Skin epidermis (tissue), 12 donors: ENCODE measurements around the gene DKKL1.
"Not testable (repeated sequence)": the region's sequence is repeated elsewhere in the genome, so short reads cannot be mapped to it uniquely, and the experiment has no call there.

ENCODE experiments used
- H3K27ac ChIP-seq, 21 experiments: fragments of 200-600 bp; sonication (generic) in 11 of 21; one replicate each; pipeline ENCODE4 v1.5.0; 2020; ENCODE audit warnings: mild to moderate bottlenecking in 3 of 21, inconsistent platforms in 2 of 21, moderate library complexity in 2 of 21
- H3K4me3 ChIP-seq, 7 experiments: fragments of 200-600 bp; sonication (generic) in 2 of 7; one replicate each; pipeline ENCODE4 v1.5.0; 2020; ENCODE audit warnings: inconsistent platforms in 2 of 7, mild to moderate bottlenecking in 2 of 7, moderate library complexity in 1 of 7

The DKKL1 gene

DNA sequence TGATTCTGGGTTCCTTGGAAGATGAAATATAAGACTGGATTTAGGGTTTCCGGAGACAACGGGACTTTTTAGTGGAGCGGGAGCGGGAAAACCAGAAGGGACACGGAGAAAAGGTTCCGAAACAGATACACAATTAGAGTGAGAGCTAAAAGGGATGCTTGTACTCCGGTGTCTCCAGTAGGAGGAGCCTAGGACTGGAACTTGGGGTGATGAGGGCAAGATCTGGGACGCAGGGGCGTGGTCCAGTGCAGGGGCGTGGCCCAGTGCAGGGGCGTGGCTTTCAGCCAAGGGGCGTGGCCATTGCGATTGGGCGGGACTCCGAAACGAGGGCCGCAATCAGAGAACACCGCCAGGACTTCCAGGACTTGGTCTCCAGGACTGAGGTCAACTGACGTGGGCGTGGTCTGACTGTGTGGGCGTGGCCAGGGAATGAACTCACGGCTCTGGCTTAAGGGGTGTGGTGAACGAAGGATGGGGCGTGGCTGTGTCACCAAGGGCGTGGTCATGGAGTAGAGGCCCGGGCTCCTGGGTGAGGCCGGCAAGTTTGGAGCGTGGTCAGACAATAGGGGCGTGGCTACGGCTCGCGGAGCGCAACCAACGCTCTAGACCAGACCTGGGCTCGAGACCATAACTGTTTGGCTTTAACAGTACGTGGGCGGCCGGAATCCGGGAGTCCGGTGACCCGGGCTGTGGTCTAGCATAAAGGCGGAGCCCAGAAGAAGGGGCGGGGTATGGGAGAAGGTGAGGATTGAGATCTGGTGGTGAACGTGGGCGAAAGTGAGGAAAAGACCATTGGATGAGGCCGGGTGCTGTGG is at the start of gene DKKL1:
Gene DKKL1 (plus strand): TSS at position 610 of the 815 bp plus-strand sequence. CDS start 122 bp downstream, at position 732.
- H3K27ac ChIP-seq, result peak within 1 kb of the TSS in 20 of 21 experiments; percentile 49 to 94 (median 85)
- peak within 1 kb of the TSS; percentile 40 to 65 (median 55) for H3K4me3 ChIP-seq

GRCh38 chr19:49315111-49315510 is 48.6 kb upstream of the DKKL1 start:
- Histone ChIP-seq H3K27ac (no peak overlapping the region), H3K4me3 (no peak overlapping the region)

- no peak overlapping the region for H3K4me3 ChIP-seq
Measured at GRCh38 chr19:49316284-49316683, 47.4 kb upstream of the DKKL1 start.

GRCh38 chr19:49318296-49318695 is 45.4 kb upstream of the DKKL1 start:
- Histone ChIP-seq H3K27ac (no peak overlapping the region), H3K4me3 (no peak overlapping the region)

More at GRCh38 chr19:49316284-49316683, 47.4 kb upstream of the DKKL1 start:
- no peak overlapping the region for H3K27ac ChIP-seq

GRCh38 chr19:49324801-49325576 is 38.7 kb upstream of the DKKL1 start, which contains the start of gene SLC6A16:
Gene SLC6A16 (minus strand): TSS chr19:49325191. CDS start chr19:49311347, 13,844 bp downstream.
- H3K27ac ChIP-seq, result peak within 1 kb of the TSS in 1 of 21 experiments; percentile 20
- no peak within 1 kb of the TSS for H3K4me3 ChIP-seq

DNA sequence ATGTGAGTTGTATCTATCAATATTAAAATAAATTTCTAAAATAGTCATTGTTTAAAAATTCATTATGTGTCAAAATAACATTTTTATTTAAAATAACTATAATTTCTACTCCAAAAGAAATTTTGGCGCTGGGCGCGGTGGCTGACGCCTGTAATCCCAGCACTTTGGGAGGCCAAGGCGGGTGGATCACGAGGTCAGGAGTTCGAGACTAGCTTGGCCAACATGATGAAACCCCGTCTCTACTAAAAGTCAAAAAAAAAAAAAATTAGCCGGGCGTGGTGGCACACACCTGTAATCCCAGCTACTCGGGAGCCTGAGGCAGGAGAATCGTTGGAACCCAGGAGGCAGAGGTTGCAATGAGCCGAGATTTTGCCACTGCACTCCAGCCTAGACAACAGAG is 37.9 kb upstream of the DKKL1 start:
- H3K27ac ChIP-seq, result peak overlapping the region in 1 of 21 experiments; percentile 20
- H3K4me3 ChIP-seq, result not testable (repeated sequence)

- H3K27ac ChIP-seq, result peak overlapping the region in 1 of 21 experiments; percentile 35
- no peak overlapping the region for H3K4me3 ChIP-seq
Measured at GRCh38 chr19:49326165-49326704, 37.4 kb upstream of the DKKL1 start.

GRCh38 chr19:49327878-49328544 is 35.7 kb upstream of the DKKL1 start:
- Histone ChIP-seq H3K27ac (peak overlapping the region in 1 of 21 experiments; percentile 45), H3K4me3 (no peak overlapping the region)

DNA sequence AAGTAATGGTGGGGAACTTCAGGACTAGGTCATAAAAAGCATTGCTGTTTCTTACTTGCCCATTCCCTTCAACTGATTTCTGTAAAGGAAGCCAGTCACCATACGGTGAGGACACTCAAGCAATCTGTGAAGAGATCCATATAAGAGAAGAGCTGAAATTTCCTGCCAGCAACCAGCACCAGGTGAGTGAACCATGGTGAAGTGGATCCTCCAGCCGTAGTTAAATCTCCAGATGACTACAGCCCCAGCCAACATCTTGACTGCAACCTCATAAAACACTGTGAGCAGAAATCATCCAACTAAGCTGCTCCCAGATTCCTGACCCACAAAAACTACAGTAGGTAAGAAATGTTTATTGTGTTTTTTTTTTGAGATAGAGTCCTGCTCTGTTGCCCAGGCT is 34.9 kb upstream of the DKKL1 start:
- peak overlapping the region in 1 of 21 experiments; percentile 45 for H3K27ac ChIP-seq

DNA sequence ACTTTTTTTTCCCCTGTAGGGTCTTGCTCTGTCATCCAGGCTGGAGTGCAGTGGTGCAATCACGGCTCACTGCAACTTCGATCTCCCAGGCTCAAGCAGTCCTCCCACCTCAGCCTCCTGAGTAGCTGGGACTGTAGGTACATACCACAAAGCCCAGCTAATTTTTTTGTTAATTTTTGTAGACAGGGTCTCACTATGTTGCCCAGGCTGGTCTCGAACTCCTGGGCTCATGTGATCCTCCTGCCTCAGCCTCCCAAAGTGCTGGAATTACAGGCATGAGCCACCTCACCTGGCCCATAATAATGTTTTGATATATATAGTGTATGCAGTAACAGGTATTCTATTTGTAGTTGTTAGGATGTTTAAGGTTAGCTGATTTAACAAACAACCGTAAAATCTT is 32.5 kb upstream of the DKKL1 start:
- not testable (repeated sequence) for H3K4me3 ChIP-seq
- peak overlapping the region in 2 of 21 experiments; percentile 0 to 38 for H3K27ac ChIP-seq

More for the DNA sequence above, 34.9 kb upstream of the DKKL1 start:
- H3K4me3 ChIP-seq, result no peak overlapping the region

GRCh38 chr19:49331616-49332055 is 32.0 kb upstream of the DKKL1 start:
- no peak overlapping the region for H3K4me3 ChIP-seq
- H3K27ac ChIP-seq, result peak overlapping the region in 1 of 21 experiments; percentile 38

DNA sequence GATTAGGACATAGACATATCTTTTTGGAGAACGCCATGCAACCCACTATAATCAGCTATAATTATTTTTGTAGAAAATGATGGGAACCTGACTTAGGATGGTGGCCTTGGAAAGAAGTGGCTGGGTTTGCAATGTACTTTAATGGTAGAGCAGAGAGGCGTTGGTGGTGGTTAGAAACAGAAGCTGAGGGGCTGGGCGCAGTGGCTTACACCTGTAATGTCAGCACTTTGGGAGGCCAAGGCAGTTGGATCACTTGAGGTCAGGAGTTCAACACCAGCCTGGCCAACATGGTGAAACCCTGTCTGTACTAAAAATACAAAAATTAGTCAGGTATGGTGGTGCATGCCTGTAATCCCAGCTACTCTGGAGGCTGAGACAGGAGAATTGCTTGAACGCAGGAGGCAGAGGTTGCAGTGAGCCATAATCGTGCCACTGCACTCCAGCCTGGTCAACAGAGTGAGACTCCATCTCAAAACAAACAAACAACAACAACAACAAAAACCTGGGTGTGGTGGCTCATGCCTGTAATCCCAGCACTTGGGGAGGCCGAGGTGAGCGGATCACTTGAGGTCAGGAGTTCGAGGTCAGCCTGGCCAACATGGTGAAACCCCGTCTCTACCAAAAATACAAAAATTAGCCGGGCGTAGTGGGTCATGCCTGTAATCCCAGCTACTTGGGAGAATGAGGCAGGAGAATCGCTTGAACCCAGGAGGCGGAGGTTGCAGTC is 30.8 kb upstream of the DKKL1 start:
- peak overlapping the region in 8 of 21 experiments; percentile 45 to 95 (median 84) for H3K27ac ChIP-seq
- H3K4me3 ChIP-seq, result not testable (repeated sequence)

GRCh38 chr19:49333418-49333805 is 30.3 kb upstream of the DKKL1 start:
- Histone ChIP-seq H3K27ac (peak overlapping the region in 14 of 21 experiments; percentile 6 to 95 (median 73)), H3K4me3 (no peak overlapping the region)

DNA sequence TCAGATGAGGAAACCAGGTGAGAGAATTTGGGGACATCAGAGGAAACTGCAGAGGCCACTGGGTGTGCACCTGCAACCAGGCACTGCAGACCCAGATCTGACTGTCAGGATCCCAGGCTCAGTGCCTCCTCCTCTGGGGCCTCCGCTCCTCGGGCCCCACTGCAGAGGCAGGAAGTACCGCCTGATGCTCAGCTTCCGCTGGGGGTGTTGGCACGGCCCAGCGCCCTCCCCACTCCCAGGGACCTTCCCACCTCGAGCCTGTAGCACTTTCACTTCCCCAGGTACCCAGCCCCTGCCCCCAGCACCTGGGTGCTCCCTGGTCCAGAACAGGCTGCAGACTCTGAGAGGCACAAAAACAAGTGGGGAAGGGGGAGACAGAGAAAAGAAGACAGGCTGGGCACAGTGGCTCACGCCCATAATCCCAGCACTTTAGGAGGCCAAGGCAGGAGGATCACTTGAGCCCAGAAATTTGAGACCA is 29.8 kb upstream of the DKKL1 start:
- no peak overlapping the region for H3K4me3 ChIP-seq
- peak overlapping the region in 15 of 21 experiments; percentile 6 to 95 (median 68) for H3K27ac ChIP-seq

DNA sequence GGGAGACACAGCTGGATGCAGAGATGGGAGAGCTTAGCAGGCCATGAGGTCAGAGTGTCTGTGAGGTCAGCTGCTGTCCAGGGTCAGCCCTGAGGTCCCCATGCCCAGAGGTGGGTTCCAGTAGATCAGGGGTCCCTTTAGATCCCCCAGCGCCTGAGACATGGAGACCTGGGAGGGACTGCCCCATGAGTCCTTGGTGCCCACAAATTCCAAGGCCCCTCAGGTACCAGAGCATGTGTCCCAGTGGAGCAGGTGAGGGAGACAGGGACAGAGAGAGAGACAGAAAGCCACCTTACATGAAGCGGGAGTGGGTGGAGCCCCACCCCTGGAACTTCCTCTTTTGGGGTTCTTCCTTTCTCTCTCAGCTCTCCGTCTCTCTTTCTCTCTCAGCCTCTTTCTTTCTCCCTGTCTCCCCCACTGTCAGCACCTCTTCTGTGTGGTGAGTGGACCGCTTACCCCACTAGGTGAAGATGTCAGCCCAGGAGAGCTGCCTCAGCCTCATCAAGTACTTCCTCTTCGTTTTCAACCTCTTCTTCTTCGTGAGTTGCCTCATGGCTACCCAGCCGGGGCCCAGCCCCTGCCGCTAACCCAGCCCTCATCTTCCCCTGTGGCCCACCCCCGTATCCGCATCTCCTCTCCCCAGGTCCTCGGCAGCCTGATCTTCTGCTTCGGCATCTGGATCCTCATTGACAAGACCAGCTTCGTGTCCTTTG is 28.4 kb upstream of the DKKL1 start, which contains the start of gene CD37:
Gene CD37 (plus strand): TSS at position 336 of the 713 bp plus-strand sequence. CDS start 135 bp downstream, at position 471.
- H3K4me3 ChIP-seq, result peak within 1 kb of the TSS; percentile 23 to 39 (median 35)
- H3K27ac ChIP-seq, result peak within 1 kb of the TSS in 19 of 21 experiments; percentile 18 to 95 (median 69)

DNA sequence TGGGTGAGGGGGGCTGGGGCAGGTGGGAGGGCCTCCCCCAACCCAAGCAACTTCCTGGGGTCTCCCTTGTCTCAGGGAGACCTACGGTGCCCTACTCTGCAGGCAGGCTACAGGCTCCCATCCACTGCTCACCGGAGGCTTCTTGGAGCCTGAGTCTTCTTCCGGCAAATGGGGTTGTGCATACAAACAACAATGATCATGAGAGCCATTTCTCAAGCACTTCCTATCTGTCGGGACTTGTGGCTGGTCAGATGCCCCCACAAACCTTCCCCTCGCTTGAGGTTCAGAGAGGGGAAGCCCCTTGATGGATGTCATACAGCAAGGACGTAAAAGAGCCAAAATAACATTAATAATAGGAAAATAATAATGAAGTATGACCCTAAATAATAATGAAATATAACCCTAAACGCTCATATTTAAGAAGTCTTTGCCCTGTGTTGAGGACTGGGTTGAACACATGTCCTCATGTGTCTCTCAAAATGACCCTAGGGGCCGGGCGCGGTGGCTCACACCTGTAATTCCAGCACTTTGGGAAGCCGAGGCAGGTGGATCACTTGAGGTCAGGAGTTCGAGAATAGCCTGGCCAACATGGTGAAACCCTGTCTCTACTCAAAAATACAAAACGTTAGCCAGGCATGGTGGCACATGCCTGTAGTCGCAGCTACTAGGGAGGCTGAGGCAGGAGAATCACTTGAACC is 27.7 kb upstream of the DKKL1 start:
- peak overlapping the region; percentile 23 to 39 (median 35) for H3K4me3 ChIP-seq

More for the DNA sequence above, 27.7 kb upstream of the DKKL1 start:
- H3K27ac ChIP-seq, result peak overlapping the region in 18 of 21 experiments; percentile 18 to 95 (median 74)
